Epidermal melanocyte (primary cell): ENCODE data around the gene ADM.

Experiments
- DNase-seq: peaks from one replicate; pipeline ENCODE4 v3.0.0; 2011; ENCODE audit warnings: low spot score; ENCODE audit not compliant: insufficient read length

Gene ADM

GRCh38 chr11:10309163-10310093, 4.6 kb downstream of the ADM start:
- DNase-seq: no peak

GRCh38 chr11:10310301-10310841, 5.5 kb downstream of the ADM start:
- DNase-seq: no peak

- no peak for DNase-seq
These were observed 6.9 kb downstream of the ADM start for GRCh38 chr11:10311802-10312201.

GRCh38 chr11:10314199-10315072, 9.6 kb downstream of the ADM start:
- no peak for DNase-seq

- no peak for DNase-seq
These were observed 10.2 kb downstream of the ADM start for GRCh38 chr11:10315083-10315482.

GRCh38 chr11:10317151-10317755, 12.4 kb downstream of the ADM start:
- DNase-seq: no peak

- no peak for DNase-seq
These were observed 13.1 kb downstream of the ADM start for GRCh38 chr11:10317776-10318526.

- no peak for DNase-seq
These were observed 13.6 kb downstream of the ADM start for GRCh38 chr11:10318527-10318802.

GRCh38 chr11:10319702-10320558, 15.1 kb downstream of the ADM start:
- no peak for DNase-seq

- no peak for DNase-seq
These were observed 16.0 kb downstream of the ADM start for GRCh38 chr11:10320736-10321465.

GRCh38 chr11:10322401-10322800, 17.5 kb downstream of the ADM start:
- no peak for DNase-seq

- peak; percentile 36 for DNase-seq
These were observed 18.2 kb downstream of the ADM start for GRCh38 chr11:10322830-10323792.

- DNase-seq: no peak
These were observed 18.9 kb downstream of the ADM start for GRCh38 chr11:10323793-10324170.

- no peak for DNase-seq
These were observed 19.6 kb downstream of the ADM start for GRCh38 chr11:10324474-10324873.

- no peak for DNase-seq
These were observed 20.6 kb downstream of the ADM start for GRCh38 chr11:10325277-10326011.

- no peak for DNase-seq
These were observed 21.4 kb downstream of the ADM start for GRCh38 chr11:10326012-10326964.
